Epithelial cell of esophagus (primary cell): ENCODE data around the gene C9orf43.

Experiments used
- DNase-seq: peaks from one replicate; pipeline ENCODE4 v3.0.0; 2010; ENCODE audit warnings: low read depth
- H3K4me3 ChIP-seq: 2 replicates; pipeline ENCODE4 v1.5.1; 2011; ENCODE audit warnings: mild to moderate bottlenecking, low read length, control low read depth
- TF ChIP-seq, protein P1 (sequence below): IDR thresholded peaks from 2 replicates; pipeline ENCODE4 v1.5.1; 2011; ENCODE audit warnings: low read depth, mild to moderate bottlenecking, low read length, control low read depth, inconsistent platforms; ENCODE audit not compliant: insufficient read depth; ENCODE audit errors: missing control alignments

The C9orf43 gene

DNA sequence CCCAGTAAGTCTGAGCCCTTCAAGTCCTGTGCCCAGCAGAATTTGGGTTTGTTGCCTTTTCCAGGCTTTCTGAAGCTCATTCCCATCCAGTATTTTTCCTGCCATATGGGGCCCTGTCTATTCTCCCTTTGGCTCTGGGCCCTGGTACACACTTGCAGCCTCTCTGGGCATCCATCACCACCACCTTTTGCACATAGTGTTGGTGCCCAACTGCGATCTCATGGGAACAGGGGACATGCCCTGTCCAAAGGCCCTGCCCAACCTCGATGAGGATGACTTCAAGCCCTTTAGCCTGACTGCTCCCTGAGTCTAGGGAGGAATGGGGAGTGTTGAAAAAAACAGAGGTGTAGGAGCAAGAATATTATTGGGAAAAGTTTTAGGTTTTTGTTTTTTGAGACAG lies 64.5 kb downstream of the C9orf43 start:
- TF ChIP-seq, protein P1, sequence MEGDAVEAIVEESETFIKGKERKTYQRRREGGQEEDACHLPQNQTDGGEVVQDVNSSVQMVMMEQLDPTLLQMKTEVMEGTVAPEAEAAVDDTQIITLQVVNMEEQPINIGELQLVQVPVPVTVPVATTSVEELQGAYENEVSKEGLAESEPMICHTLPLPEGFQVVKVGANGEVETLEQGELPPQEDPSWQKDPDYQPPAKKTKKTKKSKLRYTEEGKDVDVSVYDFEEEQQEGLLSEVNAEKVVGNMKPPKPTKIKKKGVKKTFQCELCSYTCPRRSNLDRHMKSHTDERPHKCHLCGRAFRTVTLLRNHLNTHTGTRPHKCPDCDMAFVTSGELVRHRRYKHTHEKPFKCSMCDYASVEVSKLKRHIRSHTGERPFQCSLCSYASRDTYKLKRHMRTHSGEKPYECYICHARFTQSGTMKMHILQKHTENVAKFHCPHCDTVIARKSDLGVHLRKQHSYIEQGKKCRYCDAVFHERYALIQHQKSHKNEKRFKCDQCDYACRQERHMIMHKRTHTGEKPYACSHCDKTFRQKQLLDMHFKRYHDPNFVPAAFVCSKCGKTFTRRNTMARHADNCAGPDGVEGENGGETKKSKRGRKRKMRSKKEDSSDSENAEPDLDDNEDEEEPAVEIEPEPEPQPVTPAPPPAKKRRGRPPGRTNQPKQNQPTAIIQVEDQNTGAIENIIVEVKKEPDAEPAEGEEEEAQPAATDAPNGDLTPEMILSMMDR, result no peak
- no peak overlapping the region for H3K4me3 ChIP-seq
- no peak for DNase-seq

DNA sequence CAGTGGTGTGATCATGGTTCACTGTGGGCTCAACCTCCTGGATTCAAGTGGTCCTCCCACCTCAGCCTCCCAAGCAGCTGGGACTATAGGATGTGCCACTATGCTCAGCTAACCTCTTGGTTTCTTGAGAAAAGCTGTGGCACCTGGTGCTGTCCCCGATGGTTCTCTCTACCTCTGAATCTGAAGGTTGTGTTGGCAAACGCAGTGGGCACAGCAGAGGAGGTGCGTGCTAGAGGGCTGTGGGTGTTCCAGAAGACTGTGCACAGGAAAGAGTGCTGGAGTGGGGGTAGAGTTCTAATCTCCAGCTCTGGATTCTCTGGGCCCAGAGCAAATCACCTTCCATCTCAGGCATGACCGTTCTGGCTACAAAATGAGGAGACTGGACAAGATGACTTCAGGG lies 65.4 kb downstream of the C9orf43 start:
- DNase-seq, result no peak
- H3K4me3 ChIP-seq, result no peak overlapping the region
- TF ChIP-seq, protein P1, result no peak

DNA sequence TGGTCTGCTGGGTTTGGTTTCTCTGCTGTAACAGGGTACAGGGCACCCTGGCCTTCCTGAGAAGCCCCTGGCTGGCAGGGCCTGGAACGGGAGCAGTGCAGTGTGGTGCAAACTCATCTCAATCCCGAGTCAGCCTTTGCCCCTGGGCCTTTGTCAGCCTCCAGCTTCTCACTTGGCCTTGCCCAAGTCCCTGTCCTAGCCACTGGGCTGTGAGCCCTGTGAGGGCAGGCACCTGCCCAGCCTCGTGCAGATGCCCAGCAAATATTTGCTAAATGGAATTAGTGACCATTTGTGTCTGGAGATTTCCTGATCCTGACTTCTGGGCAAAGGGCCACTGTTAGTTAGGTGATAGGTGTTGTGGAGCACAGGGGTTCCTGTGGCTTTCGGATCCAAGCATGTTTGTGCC lies 66.0 kb downstream of the C9orf43 start:
- TF ChIP-seq, protein P1, result no peak
- DNase-seq, result no peak
- no peak overlapping the region for H3K4me3 ChIP-seq

DNA sequence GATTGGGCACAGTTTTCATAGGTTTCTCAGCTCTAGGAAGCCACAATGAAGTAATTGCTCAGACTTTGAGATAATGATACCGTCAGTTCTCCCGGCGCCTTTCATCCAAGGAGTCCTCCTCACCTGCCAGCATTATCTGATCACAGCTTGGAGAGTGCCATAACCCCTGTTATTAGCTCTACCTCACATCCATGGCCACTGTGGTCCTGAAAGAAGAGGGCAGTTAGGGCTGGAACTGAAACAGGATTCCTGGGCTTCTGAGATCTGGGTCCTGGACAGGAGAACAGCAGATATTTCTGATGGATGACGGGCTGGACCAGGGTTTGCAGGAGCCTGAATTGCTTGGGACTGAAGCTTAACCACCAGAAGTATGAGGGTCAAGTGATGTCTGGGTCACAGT lies 66.5 kb downstream of the C9orf43 start:
- H3K4me3 ChIP-seq, result no peak overlapping the region
- TF ChIP-seq, protein P1, result no peak
- DNase-seq, result no peak

DNA sequence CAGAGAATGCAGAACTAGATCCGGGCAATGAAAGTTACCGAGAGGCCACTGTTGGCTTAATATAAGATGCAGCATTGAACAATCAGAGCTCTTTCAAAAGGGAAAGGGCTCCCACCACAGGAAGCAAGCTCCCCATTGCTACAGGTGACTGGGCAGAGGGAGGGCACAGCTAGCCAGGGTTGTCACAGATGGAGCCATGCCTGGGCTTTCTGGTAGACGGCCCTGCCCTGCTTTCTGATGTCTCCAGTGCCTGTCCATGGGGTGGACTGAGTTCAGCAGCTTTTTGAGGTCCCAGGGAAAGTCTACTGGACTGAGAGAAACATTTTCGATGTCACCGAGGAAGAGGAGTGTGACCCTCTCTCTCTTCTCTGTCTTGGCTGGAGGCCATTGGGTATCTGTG lies 67.1 kb downstream of the C9orf43 start:
- TF ChIP-seq, protein P1, result no peak
- no peak for DNase-seq
- H3K4me3 ChIP-seq, result no peak overlapping the region

DNA sequence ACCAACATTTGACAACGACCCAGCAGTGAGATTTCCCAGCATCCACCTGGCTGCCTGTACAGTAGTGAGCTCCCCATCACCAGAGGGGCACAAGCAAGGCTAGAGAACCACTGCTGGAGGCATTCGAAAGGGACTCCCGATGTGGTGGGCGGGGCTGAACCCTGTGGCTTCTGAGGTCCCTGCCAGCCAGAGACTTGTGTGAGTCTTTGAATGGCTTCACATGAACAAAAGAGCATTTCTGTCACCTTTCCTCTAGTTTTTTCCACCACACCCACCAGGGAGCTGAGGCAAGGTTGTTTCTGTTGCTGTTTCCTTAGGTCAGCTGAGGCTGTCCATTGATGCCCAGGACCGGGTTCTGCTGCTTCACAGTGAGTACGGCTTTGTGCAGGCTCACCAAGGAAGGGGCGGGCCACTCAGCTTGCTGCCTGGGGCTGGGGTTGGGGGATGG lies 68.7 kb downstream of the C9orf43 start:
- H3K4me3 ChIP-seq, result no peak overlapping the region
- DNase-seq, result no peak
- TF ChIP-seq, protein P1, result no peak
